LoVo (cell line): ENCODE results near the gene OS9.

Experiments
- DNase-seq: peaks from one replicate; pipeline ENCODE4 v3.0.0-alpha.2; 2016; ENCODE audit warnings: low spot score

The OS9 gene

GRCh38 chr12:57765698-57766463 is 71.9 kb downstream of the OS9 start:
- no peak for DNase-seq

- no peak for DNase-seq
Observed at GRCh38 chr12:57766464-57767304, 72.8 kb downstream of the OS9 start, which contains the start of gene CYP27B1. CYP27B1 (minus strand) TSS chr12:57767078; CDS start chr12:57767041, 37 bp downstream.

GRCh38 chr12:57767305-57767698 is 73.4 kb downstream of the OS9 start:
- DNase-seq = no peak

GRCh38 chr12:57767876-57768275 is 73.9 kb downstream of the OS9 start:
- no peak for DNase-seq

GRCh38 chr12:57769594-57769993 is 75.7 kb downstream of the OS9 start:
- DNase-seq = no peak

- DNase-seq = no peak
Observed at GRCh38 chr12:57770734-57771133, 76.8 kb downstream of the OS9 start.
